ENCODE results near the gene TBC1D22B. TPM values are rescaled to one million over a fixed set of nuclear protein-coding genes. Genes with fewer than 3 reads are reported as not detected.

The TBC1D22B gene
- total RNA-seq, 6 donors from 2014 or later = 10.0 to 17.8 (median 10.9) TPM

GRCh38 chr6:37238381-37238780 is 19.2 kb upstream of the TBC1D22B start:
- H3K27ac ChIP-seq = no peak overlapping the region

GRCh38 chr6:37239526-37239925 is 18.0 kb upstream of the TBC1D22B start:
- H3K36me3 ChIP-seq = no peaks in the 10 kb centered on the region
- H3K27me3 ChIP-seq = no peaks in the 10 kb centered on the region
- TF ChIP-seq, protein P1, sequence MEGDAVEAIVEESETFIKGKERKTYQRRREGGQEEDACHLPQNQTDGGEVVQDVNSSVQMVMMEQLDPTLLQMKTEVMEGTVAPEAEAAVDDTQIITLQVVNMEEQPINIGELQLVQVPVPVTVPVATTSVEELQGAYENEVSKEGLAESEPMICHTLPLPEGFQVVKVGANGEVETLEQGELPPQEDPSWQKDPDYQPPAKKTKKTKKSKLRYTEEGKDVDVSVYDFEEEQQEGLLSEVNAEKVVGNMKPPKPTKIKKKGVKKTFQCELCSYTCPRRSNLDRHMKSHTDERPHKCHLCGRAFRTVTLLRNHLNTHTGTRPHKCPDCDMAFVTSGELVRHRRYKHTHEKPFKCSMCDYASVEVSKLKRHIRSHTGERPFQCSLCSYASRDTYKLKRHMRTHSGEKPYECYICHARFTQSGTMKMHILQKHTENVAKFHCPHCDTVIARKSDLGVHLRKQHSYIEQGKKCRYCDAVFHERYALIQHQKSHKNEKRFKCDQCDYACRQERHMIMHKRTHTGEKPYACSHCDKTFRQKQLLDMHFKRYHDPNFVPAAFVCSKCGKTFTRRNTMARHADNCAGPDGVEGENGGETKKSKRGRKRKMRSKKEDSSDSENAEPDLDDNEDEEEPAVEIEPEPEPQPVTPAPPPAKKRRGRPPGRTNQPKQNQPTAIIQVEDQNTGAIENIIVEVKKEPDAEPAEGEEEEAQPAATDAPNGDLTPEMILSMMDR (IDR thresholded peaks at IDR 0.05) = no peak
- TF ChIP-seq POLR2AphosphoS5 (IDR thresholded peaks at IDR 0.05) = no peak
- TF ChIP-seq POLR2A (IDR thresholded peaks at IDR 0.05) = no peak
- TF ChIP-seq EP300 (IDR thresholded peaks at IDR 0.05) = no peak
- no peak for ATAC-seq (ENCODE audit: low FRiP score in 2 of 2)
- 68 to 86% methylated on average over 3 of the region's 3 CpGs for WGBS, 2 donors
- no peak overlapping the region for H3K4me3 ChIP-seq
- H3K4me1 ChIP-seq = peaks cover 7 to 29% (median 25%) of the 10 kb centered on the region in 4 donors
- H3K27ac ChIP-seq = peak overlapping the region in 3 of 4 donors; percentile 47 to 59 (median 50)
- H3K9me3 ChIP-seq = no peaks in the 10 kb centered on the region
- no peak for DNase-seq

More at GRCh38 chr6:37238381-37238780, 19.2 kb upstream of the TBC1D22B start:
- Histone ChIP-seq H3K9me3 (no peaks in the 10 kb centered on the region), H3K27me3 (no peaks in the 10 kb centered on the region), H3K4me3 (no peak overlapping the region), H3K4me1 (peaks cover 7 to 18% (median 14%) of the 10 kb centered on the region in 4 donors), H3K36me3 (no peaks in the 10 kb centered on the region)
- DNase-seq (no peak), ATAC-seq (ENCODE audit: low FRiP score in 2 of 2) (no peak)
- WGBS, 2 donors = 57 to 78% methylated on average over 1 of the region's 1 CpG
- TF ChIP-seq POLR2A (IDR thresholded peaks at IDR 0.05) (no peak), EP300 (IDR thresholded peaks at IDR 0.05) (no peak), POLR2AphosphoS5 (IDR thresholded peaks at IDR 0.05) (no peak)
- TF ChIP-seq, protein P1 (IDR thresholded peaks at IDR 0.05) = no peak

- no peaks in the 10 kb centered on the region for H3K9me3 ChIP-seq
- 40 to 41% methylated on average over 4 of the region's 4 CpGs for WGBS, 2 donors
- H3K27me3 ChIP-seq = no peaks in the 10 kb centered on the region
- H3K36me3 ChIP-seq = no peaks in the 10 kb centered on the region
- TF ChIP-seq, protein P1 (IDR thresholded peaks at IDR 0.05) = no peak
- TF ChIP-seq POLR2AphosphoS5 (IDR thresholded peaks at IDR 0.05) (peak in 1 of 2 donors; percentile 64), POLR2A (IDR thresholded peaks at IDR 0.05) (no peak), EP300 (IDR thresholded peaks at IDR 0.05) (peak in 1 of 4 donors; percentile 63)
- DNase-seq = peak in 1 of 2 donors; percentile 87
- H3K27ac ChIP-seq = peak overlapping the region; percentile 42 to 59 (median 48)
- H3K4me3 ChIP-seq = no peak overlapping the region
- H3K4me1 ChIP-seq = peaks cover 9 to 30% (median 27%) of the 10 kb centered on the region in 4 donors
- peak; percentile 59 to 77 for ATAC-seq (ENCODE audit: low FRiP score in 2 of 2)
These were observed 17.4 kb upstream of the TBC1D22B start for GRCh38 chr6:37239950-37240713.

GRCh38 chr6:37241131-37241530 is 16.4 kb upstream of the TBC1D22B start:
- peaks cover 13 to 34% (median 31%) of the 10 kb centered on the region in 4 donors for H3K4me1 ChIP-seq
- DNase-seq (no peak), ATAC-seq (ENCODE audit: low FRiP score in 2 of 2) (no peak)
- H3K9me3 ChIP-seq = no peaks in the 10 kb centered on the region
- H3K4me3 ChIP-seq = no peak overlapping the region
- no peak overlapping the region for H3K27ac ChIP-seq
- no peak for TF ChIP-seq POLR2A (IDR thresholded peaks at IDR 0.05)
- no peak for TF ChIP-seq EP300 (IDR thresholded peaks at IDR 0.05)
- TF ChIP-seq, protein P1 (IDR thresholded peaks at IDR 0.05) = no peak
- no peak for TF ChIP-seq POLR2AphosphoS5 (IDR thresholded peaks at IDR 0.05)
- H3K36me3 ChIP-seq = no peaks in the 10 kb centered on the region
- no peaks in the 10 kb centered on the region for H3K27me3 ChIP-seq
- 93 to 98% methylated on average over 6 of the region's 6 CpGs for WGBS, 2 donors
